PFSK-1 (cell line): ENCODE measurements around the gene SLC12A8.

Source experiments
- POLR2AphosphoS5 ChIP-seq: IDR thresholded peaks from 2 replicates; pipeline ENCODE4 v1.6.1; 2012; ENCODE audit warnings: low read depth, mild to moderate bottlenecking, control low read depth, low read length, moderate library complexity
- SIN3A ChIP-seq: IDR thresholded peaks from 2 replicates; pipeline ENCODE4 v1.6.1; 2012; ENCODE audit warnings: mild to moderate bottlenecking, low read length, moderate library complexity, borderline replicate concordance; ENCODE audit not compliant: insufficient read depth
- TAF1 ChIP-seq: IDR thresholded peaks from 2 replicates; pipeline ENCODE4 v1.6.1; 2012; ENCODE audit warnings: low read length, control low read depth, borderline replicate concordance; ENCODE audit not compliant: insufficient read depth

GRCh38 chr3:125147491-125147820, 65.1 kb downstream of the SLC12A8 start:
- TF ChIP-seq SIN3A (no peak), TAF1 (no peak), POLR2AphosphoS5 (no peak)
